ENCODE results near the gene AMMECR1. TPM values are rescaled to one million over a fixed set of nuclear protein-coding genes. Genes with fewer than 3 reads are reported as not detected.

The AMMECR1 gene
- total and polyA plus RNA-seq, 2 of the 8 experiments (the other 6 are each of a cell fraction or from before 2014, with no cell fraction given): 10.2 to 21.2 TPM

DNA sequence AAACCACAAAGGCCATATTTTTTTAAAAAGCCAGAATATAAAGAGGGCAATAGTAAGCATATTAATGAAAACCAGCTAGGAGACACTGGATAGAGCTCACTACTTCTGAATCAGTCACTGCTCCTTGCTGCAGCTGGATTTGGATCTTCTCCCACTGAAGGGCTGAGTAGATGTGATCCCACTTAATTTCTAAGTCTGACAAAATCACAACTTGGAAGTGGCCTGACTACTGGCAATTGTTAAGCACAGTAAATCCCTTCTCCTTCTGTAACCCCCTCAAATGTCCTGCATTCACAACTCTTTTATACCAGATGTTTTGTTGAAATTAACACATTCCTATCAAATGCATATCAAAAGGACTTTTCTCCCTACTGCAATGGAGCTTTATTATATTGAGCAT lies 72.9 kb downstream of the AMMECR1 start:
- Histone ChIP-seq H3K4me1 (replicated peaks in 1 of 4; ENCODE audit: control insufficient read depth in 3 of 4, insufficient read depth in 4 of 4, low read length in 3 of 4) (peaks cover 0 to 3% (median 0%) of the 10 kb centered on the region in 4 experiments; a peak in 1 of 7 replicates), H2AFZ (ENCODE audit: low read length) (no peak overlapping the region), H3K18ac (ENCODE audit: extremely low read depth, low read length) (no peak overlapping the region), H2AK5ac (ENCODE audit: low read depth, low read length) (no peak overlapping the region), H3K79me2 (ENCODE audit: control insufficient read depth in 1 of 2, insufficient read depth in 2 of 2, low read length in 2 of 2) (peaks cover 0 to 24% of the 10 kb centered on the region in 2 experiments; a peak in 2 of 4 replicates), H3K23ac (ENCODE audit: insufficient read length) (no peak overlapping the region), H3K9ac (replicated peaks in 1 of 4; ENCODE audit: extremely low read depth in 1 of 4, low read depth in 3 of 4, low read length in 3 of 4) (no peak overlapping the region), H3K27ac (ENCODE audit: low read depth, low read length) (no peak overlapping the region), H3K56ac (replicated peaks; ENCODE audit: insufficient read length, low read depth, low read length) (no peak overlapping the region), H3K36me3 (ENCODE audit: control insufficient read depth in 2 of 4, insufficient read depth in 4 of 4, low read length in 3 of 4) (no peaks in the 10 kb centered on the region), H3K79me1 (ENCODE audit: low read depth, low read length) (no peaks in the 10 kb centered on the region), H4K8ac (ENCODE audit: extremely low read depth, insufficient read depth, low read length) (no peak overlapping the region), H2BK120ac (replicated peaks; ENCODE audit: low read depth, low read length) (no peak overlapping the region), H3K14ac (ENCODE audit: insufficient read length) (no peak overlapping the region), H4K20me1 (replicated peaks in 1 of 2; ENCODE audit: control insufficient read depth in 1 of 2, insufficient read depth in 2 of 2, low read length in 2 of 2) (no peaks in the 10 kb centered on the region), H2BK20ac (ENCODE audit: low read length) (no peak overlapping the region), H3K9me3 (ENCODE audit: insufficient read depth in 2 of 2, low read depth in 1 of 2, low read length in 1 of 2) (no peaks in the 10 kb centered on the region), H4K91ac (replicated peaks; ENCODE audit: insufficient read length, low read length) (no peak overlapping the region), H3K4me3 (ENCODE audit: extremely low read depth in 1 of 4, insufficient read depth in 2 of 4, low read depth in 3 of 4, low read length in 4 of 4) (0 out of 8 replicates have a peak overlapping the region, but pooled peaks of 1 of the 4 experiments have one; percentile 9), H2BK12ac (ENCODE audit: low read depth, low read length) (no peak overlapping the region), H3K4me2 (ENCODE audit: insufficient read depth in 1 of 2, low read depth in 2 of 2, low read length in 2 of 2) (peak overlapping the region; percentile 17 to 31; a peak in 1 of 4 replicates), H3K4ac (replicated peaks; ENCODE audit: insufficient read length, low read depth, low read length) (no peak overlapping the region), H4K5ac (ENCODE audit: insufficient read length, low read depth, low read length) (no peak overlapping the region), H3K27me3 (replicated peaks in 1 of 4; ENCODE audit: control insufficient read depth in 3 of 4, extremely low read depth in 1 of 4, insufficient read depth in 3 of 4, low read length in 3 of 4) (no peaks in the 10 kb centered on the region), H2BK5ac (ENCODE audit: low read depth, low read length) (no peak overlapping the region), H2BK15ac (ENCODE audit: low read length) (no peak overlapping the region), H3K23me2 (ENCODE audit: low read depth, low read length) (no peaks in the 10 kb centered on the region)
- DNase-seq (ENCODE audit: low read depth in 1 of 2, low spot score in 2 of 2): no peak
- FAIRE-seq: no peak
- ChIA-PET CTCF (ENCODE audit: partially characterized antibody) (interaction anchor here (0.8 to 1.4 kb wide), 2 partner anchors 17 to 163 kb away, joined by 3 to 6 read pairs; no protein-coding TSS in a partner anchor), POLR2A (ENCODE audit: partially characterized antibody) (interaction anchor here (1.8 kb wide), 1 partner anchor 15 kb away, joined by 5 read pairs; no protein-coding TSS in a partner anchor)
- no peak for TF ChIP-seq BACH1 (IDR thresholded peaks at IDR 0.05; ENCODE audit: low read length)
- no peak for TF ChIP-seq BCL11A (IDR thresholded peaks at IDR 0.05; ENCODE audit: low read depth in 2 of 2, low read length in 2 of 2)
- no peak for TF ChIP-seq EGR1 (IDR thresholded peaks at IDR 0.05; ENCODE audit: borderline replicate concordance, low read depth, low read length)
- no peak for TF ChIP-seq FOSL1 (IDR thresholded peaks at IDR 0.05; ENCODE audit: insufficient read depth, low read depth, low read length)
- TF ChIP-seq SP2 (IDR thresholded peaks at IDR 0.05; ENCODE audit: low read length): no peak
- no peak for TF ChIP-seq TCF12 (IDR thresholded peaks at IDR 0.05; ENCODE audit: low read depth, low read length)
- no peak for TF ChIP-seq PHF8 (conservative IDR thresholded peaks at IDR 0.05; ENCODE audit: low read depth, low read length)
- TF ChIP-seq ASH2L (IDR thresholded peaks at IDR 0.05; ENCODE audit: low read length): no peak
- no peak for TF ChIP-seq GABPA (IDR thresholded peaks at IDR 0.05; ENCODE audit: borderline replicate concordance, insufficient read depth, low read length)
- no peak for TF ChIP-seq SAP30 (IDR thresholded peaks at IDR 0.05; ENCODE audit: insufficient read depth, insufficient replicate concordance, low read length)
- TF ChIP-seq, protein P1, sequence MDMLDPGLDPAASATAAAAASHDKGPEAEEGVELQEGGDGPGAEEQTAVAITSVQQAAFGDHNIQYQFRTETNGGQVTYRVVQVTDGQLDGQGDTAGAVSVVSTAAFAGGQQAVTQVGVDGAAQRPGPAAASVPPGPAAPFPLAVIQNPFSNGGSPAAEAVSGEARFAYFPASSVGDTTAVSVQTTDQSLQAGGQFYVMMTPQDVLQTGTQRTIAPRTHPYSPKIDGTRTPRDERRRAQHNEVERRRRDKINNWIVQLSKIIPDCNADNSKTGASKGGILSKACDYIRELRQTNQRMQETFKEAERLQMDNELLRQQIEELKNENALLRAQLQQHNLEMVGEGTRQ (IDR thresholded peaks at IDR 0.05; ENCODE audit: low read length): no peak
- no peak for TF ChIP-seq CTBP2 (IDR thresholded peaks at IDR 0.05; ENCODE audit: borderline replicate concordance, insufficient read depth, insufficient read length, low read length)
- no peak for TF ChIP-seq CBX5 (IDR thresholded peaks at IDR 0.05; ENCODE audit: low read depth, low read length)
- no peak for TF ChIP-seq CBX8 (IDR thresholded peaks at IDR 0.05; ENCODE audit: borderline replicate concordance, low read depth, low read length)
